ENCODE results near the gene TNRC18.
"Not testable (repeated sequence)": the region's sequence is repeated elsewhere in the genome, so short reads cannot be mapped to it uniquely, and the experiment has no call there.

TNRC18 gene

GRCh38 chr7:5314864-5315263 lies 108.8 kb downstream of the TNRC18 start:
- ChIA-PET POLR2A (ENCODE audit: low non-redundant PET) (no interaction called here), CTCF (no interaction called here)
- DNase-seq (ENCODE audit: low spot score) = no peak
- H3K27ac ChIP-seq = peak overlapping the region; percentile 16; the same call in 1 of the 2 replicates
- TF ChIP-seq CTCF (conservative IDR thresholded peaks at IDR 0.05; ENCODE audit: low read depth) = no peak

- DNase-seq (ENCODE audit: low spot score); CTCF ChIA-PET; POLR2A ChIA-PET (ENCODE audit: low non-redundant PET); H3K27ac ChIP-seq: not testable (repeated sequence)
These were observed 110.4 kb downstream of the TNRC18 start for GRCh38 chr7:5313076-5313885.

- POLR2A ChIA-PET (ENCODE audit: low non-redundant PET); DNase-seq (ENCODE audit: low spot score); CTCF ChIA-PET; H3K27ac ChIP-seq: not testable (repeated sequence)
These were observed 111.2 kb downstream of the TNRC18 start for GRCh38 chr7:5312276-5313070.

- TF ChIP-seq CTCF (conservative IDR thresholded peaks at IDR 0.05; ENCODE audit: low read depth) = no peak
- no peak for DNase-seq (ENCODE audit: low spot score)
- ChIA-PET CTCF (no interaction called here), POLR2A (ENCODE audit: low non-redundant PET) (no interaction called here)
- H3K27ac ChIP-seq = 0 out of 2 replicates have a peak overlapping the region, but pooled peaks have one; percentile 14
These were observed 112.7 kb downstream of the TNRC18 start for GRCh38 chr7:5310822-5311405.

- ChIA-PET POLR2A (ENCODE audit: low non-redundant PET) (no interaction called here), CTCF (no interaction called here)
- TF ChIP-seq CTCF (conservative IDR thresholded peaks at IDR 0.05; ENCODE audit: low read depth) = no peak
- no peak overlapping the region for H3K27ac ChIP-seq
- DNase-seq (ENCODE audit: low spot score) = no peak
These were observed 114.5 kb downstream of the TNRC18 start for GRCh38 chr7:5309146-5309545.

GRCh38 chr7:5307221-5308142 lies 116.2 kb downstream of the TNRC18 start:
- POLR2A ChIA-PET (ENCODE audit: low non-redundant PET); CTCF ChIA-PET; H3K27ac ChIP-seq; DNase-seq (ENCODE audit: low spot score): not testable (repeated sequence)

GRCh38 chr7:5305050-5305449 lies 118.6 kb downstream of the TNRC18 start:
- CTCF ChIA-PET; DNase-seq (ENCODE audit: low spot score): not testable (repeated sequence)
- H3K27ac ChIP-seq = peak overlapping the region; percentile 14; the same call in 1 of the 2 replicates
- POLR2A ChIA-PET (ENCODE audit: low non-redundant PET) = interaction anchor here (0.6 kb wide), 1 partner anchor 33 kb away, joined by 7 read pairs; no protein-coding TSS in a partner anchor
